Measurements from ENCODE around the gene ZNF69.
"Not testable (repeated sequence)": the region's sequence is repeated elsewhere in the genome, so short reads cannot be mapped to it uniquely, and the experiment has no call there.

The ZNF69 gene

GRCh38 chr19:11889901-11890300 lies 2.3 kb downstream of the ZNF69 start:
- not testable (repeated sequence) for H3K27ac ChIP-seq, H3K4me3 ChIP-seq

- Histone ChIP-seq H3K27ac (no peak overlapping the region), H3K4me3 (no peak overlapping the region)
These were observed 3.1 kb downstream of the ZNF69 start for GRCh38 chr19:11890634-11891033.

- Histone ChIP-seq H3K4me3 (no peak overlapping the region), H3K27ac (no peak overlapping the region)
These were observed 7.3 kb downstream of the ZNF69 start for GRCh38 chr19:11894851-11895250.

GRCh38 chr19:11902228-11902627 lies 14.6 kb downstream of the ZNF69 start:
- no peak overlapping the region for H3K4me3 ChIP-seq
- no peak overlapping the region for H3K27ac ChIP-seq

GRCh38 chr19:11905928-11906327 lies 18.3 kb downstream of the ZNF69 start:
- no peak overlapping the region for H3K27ac ChIP-seq
- H3K4me3 ChIP-seq = no peak overlapping the region

GRCh38 chr19:11911937-11912336 lies 24.4 kb downstream of the ZNF69 start:
- not testable (repeated sequence) for H3K27ac ChIP-seq, H3K4me3 ChIP-seq

- not testable (repeated sequence) for H3K4me3 ChIP-seq, H3K27ac ChIP-seq
These were observed 27.0 kb downstream of the ZNF69 start for GRCh38 chr19:11914417-11915051.

GRCh38 chr19:11921852-11922495 lies 34.4 kb downstream of the ZNF69 start:
- no peak overlapping the region for H3K4me3 ChIP-seq
- no peak overlapping the region for H3K27ac ChIP-seq

- Histone ChIP-seq H3K4me3 (peak within 1 kb of the TSS; percentile 66 to 97 (median 92)), H3K27ac (peak within 1 kb of the TSS; percentile 79 to 99 (median 98))
These were observed 37.5 kb downstream of the ZNF69 start, which contains the start of gene ZNF700 for GRCh38 chr19:11924886-11925650. TSS of gene ZNF700 (plus strand) at chr19:11925107. CDS start at chr19:11925211, 104 bp downstream.

- peak overlapping the region; percentile 79 to 99 (median 98) for H3K27ac ChIP-seq
- H3K4me3 ChIP-seq = peak overlapping the region; percentile 66 to 97 (median 92)
These were observed 38.1 kb downstream of the ZNF69 start for GRCh38 chr19:11925651-11926187.

- Histone ChIP-seq H3K4me3 (no peak overlapping the region), H3K27ac (no peak overlapping the region)
These were observed 39.6 kb downstream of the ZNF69 start for GRCh38 chr19:11927227-11927626.

- Histone ChIP-seq H3K27ac (no peak overlapping the region), H3K4me3 (no peak overlapping the region)
These were observed 43.5 kb downstream of the ZNF69 start for GRCh38 chr19:11931051-11931450.

GRCh38 chr19:11931513-11931912 lies 43.9 kb downstream of the ZNF69 start:
- H3K4me3 ChIP-seq = no peak overlapping the region
- H3K27ac ChIP-seq = no peak overlapping the region

GRCh38 chr19:11935829-11936228 lies 48.2 kb downstream of the ZNF69 start:
- H3K27ac ChIP-seq, H3K4me3 ChIP-seq: not testable (repeated sequence)

GRCh38 chr19:11938383-11938782 lies 50.8 kb downstream of the ZNF69 start:
- H3K4me3 ChIP-seq, H3K27ac ChIP-seq: not testable (repeated sequence)

- H3K27ac ChIP-seq, H3K4me3 ChIP-seq: not testable (repeated sequence)
These were observed 53.8 kb downstream of the ZNF69 start for GRCh38 chr19:11941361-11941887.

GRCh38 chr19:11942008-11942842 lies 54.6 kb downstream of the ZNF69 start:
- Histone ChIP-seq H3K4me3 (no peak overlapping the region), H3K27ac (no peak overlapping the region)

- H3K4me3 ChIP-seq = no peak overlapping the region
- H3K27ac ChIP-seq = no peak overlapping the region
These were observed 55.2 kb downstream of the ZNF69 start for GRCh38 chr19:11942843-11943108.

GRCh38 chr19:11944656-11945055 lies 57.1 kb downstream of the ZNF69 start:
- H3K27ac ChIP-seq = no peak overlapping the region
- no peak overlapping the region for H3K4me3 ChIP-seq

GRCh38 chr19:11948646-11949045 lies 61.1 kb downstream of the ZNF69 start:
- no peak overlapping the region for H3K27ac ChIP-seq
- no peak overlapping the region for H3K4me3 ChIP-seq
